GM12874 (cell line): ENCODE measurements around the gene KIAA0825.

Experiments used
- CTCF ChIP-seq: IDR thresholded peaks from 2 replicates; pipeline ENCODE4 v1.5.1; 2011; ENCODE audit warnings: low read depth, mild to moderate bottlenecking, control low read depth, low read length, moderate library complexity; ENCODE audit not compliant: insufficient read depth

The KIAA0825 gene

GRCh38 chr5:94469894-94470329, 148.5 kb downstream of the KIAA0825 start:
- TF ChIP-seq CTCF = no peak

- no peak for TF ChIP-seq CTCF
These were observed 150.2 kb downstream of the KIAA0825 start for GRCh38 chr5:94467954-94468930.

DNA sequence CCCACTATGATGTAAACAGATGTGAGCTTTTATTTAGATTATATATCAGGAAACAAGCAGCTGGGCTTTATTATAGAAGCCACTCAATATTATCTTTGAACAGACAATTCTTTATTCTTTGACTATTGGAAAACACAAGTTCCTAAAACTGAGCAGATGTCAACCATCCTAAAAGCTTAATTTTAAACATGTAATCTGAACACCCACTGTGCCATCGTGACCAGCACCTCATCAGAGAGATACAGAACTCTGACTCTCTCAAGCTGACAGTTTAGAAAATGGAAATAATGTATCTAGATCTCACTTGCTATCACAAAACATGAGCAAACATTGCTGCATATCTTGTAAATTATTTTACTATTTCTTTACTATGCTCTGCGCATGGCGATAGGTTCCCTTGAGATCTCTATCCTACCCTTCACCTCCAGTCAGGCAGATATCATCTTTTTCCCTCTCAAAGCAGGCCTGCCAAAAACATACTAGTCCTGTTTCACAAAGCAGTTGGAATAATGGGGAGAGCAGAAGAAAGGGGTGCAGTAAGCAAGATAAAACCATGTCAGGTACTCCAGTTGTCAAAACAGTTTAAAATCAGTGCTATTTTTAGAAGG, 151.0 kb downstream of the KIAA0825 start:
- no peak for TF ChIP-seq CTCF

DNA sequence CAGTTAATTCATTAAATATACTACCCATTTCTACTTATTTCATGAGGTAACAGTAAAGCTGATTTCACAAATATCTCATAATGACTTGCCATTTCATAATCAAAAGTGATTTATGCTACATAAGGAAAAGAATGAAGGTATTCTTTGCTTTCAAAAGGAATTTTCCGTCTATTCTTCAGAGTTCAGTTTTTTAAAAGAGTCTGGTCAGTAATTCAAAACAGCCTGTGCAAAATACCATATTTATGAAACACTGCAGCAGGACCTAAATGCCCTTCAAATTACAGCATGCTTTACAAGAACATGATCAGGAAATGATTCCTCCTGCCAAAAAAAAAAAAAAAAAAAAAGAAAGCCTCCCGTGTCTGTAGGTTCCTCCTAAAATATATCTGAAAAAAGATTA, 154.7 kb downstream of the KIAA0825 start:
- TF ChIP-seq CTCF = no peak

GRCh38 chr5:94461131-94461530, 157.3 kb downstream of the KIAA0825 start:
- TF ChIP-seq CTCF = no peak

DNA sequence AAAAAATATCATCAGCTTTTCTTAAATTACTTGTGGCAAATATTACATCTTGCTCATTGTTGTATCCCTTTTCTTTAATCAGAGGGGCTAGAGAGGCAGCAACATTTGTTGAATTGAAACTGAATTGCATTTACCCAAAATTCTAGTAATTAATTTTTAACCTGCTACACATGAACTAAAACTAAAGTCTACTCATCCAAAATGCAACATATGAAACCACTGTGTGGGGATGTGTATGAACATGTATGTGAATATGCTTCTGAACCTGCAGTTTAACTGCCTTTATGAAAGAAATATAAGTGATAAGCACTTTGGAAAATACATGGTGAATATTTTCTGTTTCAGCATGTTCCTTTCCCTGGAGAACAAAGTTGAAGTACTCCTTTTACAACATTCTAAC, 158.5 kb downstream of the KIAA0825 start:
- TF ChIP-seq CTCF = no peak

DNA sequence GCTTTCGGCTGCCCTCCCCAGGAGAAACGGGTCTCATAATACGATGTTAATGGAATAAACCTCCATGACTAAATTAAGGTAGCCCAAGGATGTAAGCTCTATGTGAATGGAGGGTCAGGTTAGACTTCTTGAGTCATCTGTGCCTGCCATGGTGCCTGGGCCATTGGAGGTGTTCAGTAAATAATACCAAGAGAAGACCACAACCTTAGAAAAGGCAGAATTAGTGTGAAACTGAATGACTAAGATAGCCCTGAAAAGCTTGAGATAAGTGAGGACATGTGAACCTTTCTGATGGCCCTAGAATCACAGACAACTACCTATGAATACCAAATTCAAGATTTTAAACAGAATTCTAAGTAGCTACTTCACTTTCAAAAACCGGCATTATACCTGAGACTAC, 160.6 kb downstream of the KIAA0825 start:
- no peak for TF ChIP-seq CTCF
